OCI-M2 (cell line): Measurements from ENCODE around the gene NRCAM.
"Not testable (repeated sequence)": the region's sequence is repeated elsewhere in the genome, so short reads cannot be mapped to it uniquely, and the experiment has no call there.

ENCODE experiments used
- DNase-seq: peaks from one replicate; lab custom pipeline; 2025; ENCODE audit not compliant: unreplicated experiment; lab: John Stamatoyannopoulos, UW

The NRCAM gene

DNA sequence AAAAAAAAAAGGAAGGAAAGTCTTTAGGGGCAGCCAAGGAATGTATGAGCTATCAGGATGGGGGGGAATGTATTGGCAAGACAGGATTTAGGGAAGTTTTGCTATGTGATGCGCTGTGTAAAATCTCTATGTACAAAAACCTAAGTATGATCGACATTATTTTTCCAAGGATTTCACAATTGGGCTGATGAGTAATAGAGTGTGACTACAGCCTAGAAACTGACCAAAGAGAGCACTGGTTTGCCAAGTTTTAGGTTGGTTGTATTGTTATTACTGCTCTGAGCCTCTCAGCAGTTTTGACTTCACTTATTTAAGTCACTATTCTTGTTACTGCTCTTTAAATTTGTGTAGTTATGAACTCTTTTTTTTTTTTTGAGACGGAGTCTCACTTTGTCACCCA is 107.3 kb downstream of the NRCAM start:
- no peak for DNase-seq

DNA sequence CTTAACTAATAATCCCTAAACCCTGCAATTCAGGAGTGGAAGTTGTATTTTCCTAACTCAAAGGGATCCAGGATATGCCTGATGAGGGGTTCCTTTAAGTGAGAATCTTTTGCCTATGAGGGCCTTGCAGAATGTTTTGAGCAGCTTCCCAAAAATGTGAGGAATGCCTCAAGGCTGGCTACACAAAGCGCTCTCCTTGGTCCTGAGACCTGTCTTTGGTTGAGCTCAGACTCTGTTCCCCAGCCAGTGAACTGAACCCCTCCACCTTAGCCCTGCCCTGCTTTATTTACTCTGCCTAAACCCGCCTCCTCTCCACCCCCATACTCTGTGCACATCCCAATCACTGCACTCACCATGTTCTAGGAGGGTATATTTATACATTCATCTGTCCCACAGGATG is 108.6 kb downstream of the NRCAM start:
- no peak for DNase-seq

DNA sequence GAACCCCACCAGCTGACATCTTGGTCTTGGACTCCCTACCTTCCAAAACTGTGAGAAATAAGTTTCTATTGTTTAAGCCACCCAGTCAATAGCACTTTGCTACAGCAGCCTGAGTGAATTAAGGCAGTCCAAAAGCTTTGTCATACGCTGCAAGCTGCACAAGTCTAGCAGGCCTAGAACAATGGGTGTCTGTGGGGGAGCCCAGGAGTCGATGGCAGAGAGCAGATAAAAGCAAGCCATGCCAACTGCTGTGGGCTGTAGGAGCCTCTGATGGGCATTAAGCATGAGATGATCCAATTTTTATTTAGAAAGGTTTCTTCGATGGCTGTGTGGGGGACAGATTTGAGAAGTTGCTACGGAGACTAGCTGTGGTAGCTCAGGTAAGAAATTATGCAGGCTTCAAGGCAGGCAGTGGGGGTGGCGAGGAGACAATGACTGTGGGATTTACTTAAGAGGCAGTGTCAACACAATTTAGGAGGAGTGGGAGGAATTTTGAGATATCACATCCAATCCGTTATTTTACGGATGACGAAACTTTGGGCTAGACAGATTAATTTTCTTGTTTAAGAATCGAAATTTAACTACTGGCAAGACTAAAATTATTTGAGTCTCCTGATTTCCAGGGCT is 110.4 kb downstream of the NRCAM start:
- DNase-seq: no peak

DNA sequence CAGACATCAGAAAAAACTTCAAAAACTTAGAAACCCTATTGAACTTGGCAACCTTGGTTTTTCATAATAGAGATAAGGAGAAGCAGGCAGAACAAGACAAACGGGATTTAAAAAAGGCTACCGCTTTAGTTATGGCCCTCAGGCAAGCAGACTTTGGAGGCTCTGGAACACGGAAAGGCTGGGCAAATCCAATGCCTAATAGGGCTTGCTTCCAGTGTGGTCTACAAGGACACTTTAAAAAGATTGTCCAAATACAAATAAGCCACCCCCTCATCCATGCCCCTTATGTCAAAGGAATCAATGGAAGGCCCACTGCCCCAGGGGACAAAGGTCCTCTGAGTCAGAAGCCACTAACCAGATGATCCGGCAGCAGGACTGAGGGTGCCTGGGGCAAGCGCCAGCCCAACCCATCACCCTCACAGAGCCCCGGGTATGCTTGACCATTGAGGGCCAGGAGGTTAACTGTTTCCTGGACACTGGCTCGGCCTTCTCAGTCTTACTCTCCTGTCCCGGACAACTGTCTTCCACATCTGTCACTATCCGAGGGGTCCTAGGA is 115.3 kb downstream of the NRCAM start:
- no peak for DNase-seq

DNA sequence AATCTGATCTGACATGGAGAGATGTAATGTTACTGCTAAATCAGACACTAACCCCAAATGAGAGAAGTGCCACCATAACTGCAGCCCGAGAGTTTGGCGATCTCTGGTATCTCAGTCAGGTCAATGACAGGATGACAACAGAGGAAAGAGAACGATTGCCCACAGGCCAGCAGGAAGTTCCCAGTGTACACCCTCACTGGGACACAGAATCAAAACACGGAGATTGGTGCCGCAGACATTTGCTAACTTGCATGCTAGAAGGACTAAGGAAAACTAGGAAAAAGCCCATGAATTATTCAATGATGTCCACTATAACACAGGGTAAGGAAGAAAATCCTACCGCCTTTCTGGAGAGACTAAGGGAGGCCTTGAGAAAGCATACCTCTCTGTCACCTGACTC is 115.8 kb downstream of the NRCAM start:
- not testable (repeated sequence) for DNase-seq

DNA sequence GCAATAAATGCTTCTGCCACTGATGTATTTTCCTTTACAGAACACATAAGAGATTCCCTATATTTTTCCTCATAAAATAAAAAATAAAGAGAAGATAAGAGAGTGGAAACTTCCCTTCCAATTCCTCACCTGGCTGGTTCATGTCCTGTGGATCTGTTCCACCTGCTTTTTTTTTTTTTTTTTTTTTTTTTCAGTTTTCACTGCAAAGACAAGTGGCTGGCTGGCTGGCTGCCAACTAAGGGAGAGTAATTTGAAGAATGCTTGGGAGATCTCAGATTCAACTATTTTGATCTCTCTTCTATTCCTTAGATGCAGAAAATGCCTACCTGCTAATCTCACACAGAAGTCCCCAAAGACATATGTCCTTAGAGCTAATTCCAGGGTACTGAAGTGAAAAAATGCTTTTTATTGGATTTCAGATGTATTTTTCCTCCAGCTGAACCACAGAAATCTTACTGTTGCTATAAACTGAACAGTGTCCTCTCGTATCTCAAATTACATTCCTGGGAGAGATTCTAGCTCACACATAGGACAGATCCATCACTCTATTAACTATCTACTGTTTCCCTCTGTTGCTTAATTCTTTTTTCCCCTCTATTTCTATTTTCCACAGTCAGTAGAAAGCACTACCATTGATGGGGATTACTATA is 120.8 kb downstream of the NRCAM start:
- DNase-seq: no peak

DNA sequence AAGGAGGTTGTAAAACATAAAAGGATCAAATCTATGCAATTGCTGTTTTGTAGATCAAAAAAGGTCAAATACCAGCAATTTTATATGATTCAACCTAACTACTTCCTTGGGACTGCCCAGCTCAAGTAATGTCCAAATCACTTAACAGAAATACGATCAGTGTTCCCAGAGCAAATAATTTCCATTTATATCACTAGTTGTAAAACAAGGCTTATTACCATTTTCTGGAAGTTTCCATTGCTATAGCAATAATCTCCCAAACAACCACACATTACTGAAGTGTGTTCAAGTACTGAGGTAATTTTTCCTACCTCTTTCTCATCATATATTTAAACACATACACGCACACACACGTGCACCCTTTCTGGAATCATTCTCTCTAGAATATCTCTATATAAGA is 123.3 kb downstream of the NRCAM start:
- DNase-seq: no peak

DNA sequence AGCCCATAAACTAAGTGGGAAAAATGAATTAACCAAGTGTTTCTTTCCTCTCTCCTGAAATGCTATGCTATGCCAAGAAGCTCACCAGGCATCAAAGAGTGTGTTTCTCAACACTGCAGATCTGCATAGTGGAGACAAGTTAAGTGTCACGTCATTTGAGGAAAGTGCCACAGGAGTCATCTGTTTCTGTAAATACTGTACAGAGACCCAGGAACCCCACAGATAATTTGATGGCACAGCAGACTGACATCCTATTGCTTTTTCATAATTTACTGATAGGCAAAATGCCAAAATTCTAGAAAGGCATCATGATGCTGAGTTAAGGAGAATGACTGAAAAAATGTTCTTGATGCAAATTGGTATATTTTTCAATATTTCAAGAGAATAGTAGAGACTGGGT is 124.3 kb downstream of the NRCAM start:
- no peak for DNase-seq

DNA sequence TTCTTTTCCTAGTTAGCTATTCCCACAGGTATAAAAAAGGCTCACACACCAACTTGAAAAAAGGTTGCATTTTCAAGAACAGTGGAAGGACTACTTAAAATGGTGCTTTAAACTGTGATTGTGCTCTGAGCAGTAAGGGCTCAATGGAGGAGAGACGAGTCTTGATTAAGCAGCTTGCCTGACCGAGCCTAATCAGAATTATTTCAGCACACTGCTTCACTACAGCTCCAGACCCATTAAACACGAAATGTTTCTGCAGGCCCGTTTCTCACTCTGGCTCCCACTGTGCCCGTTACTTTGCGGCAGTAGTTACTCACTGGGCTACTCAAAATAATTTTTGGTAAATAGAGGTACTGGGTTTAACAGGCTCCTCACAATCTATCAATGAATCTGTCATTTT is 126.0 kb downstream of the NRCAM start:
- no peak for DNase-seq

DNA sequence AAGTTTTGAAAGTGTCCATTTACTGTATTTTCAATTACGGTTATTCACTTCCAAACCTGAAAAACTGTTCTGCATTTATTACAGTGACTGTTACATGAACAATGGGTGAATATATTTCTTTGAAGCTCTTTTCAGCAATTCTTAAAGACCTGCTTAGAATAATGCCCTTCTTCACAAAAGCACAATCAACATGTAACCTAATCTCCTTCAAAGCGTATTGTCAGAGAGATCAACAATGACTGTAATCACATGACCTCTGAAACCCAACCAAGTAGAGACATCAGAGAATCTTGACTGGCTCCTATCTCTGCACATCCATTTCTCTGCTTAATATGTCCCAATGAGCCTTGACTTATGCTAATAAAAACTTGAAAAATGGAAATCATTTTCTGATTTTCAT is 126.7 kb downstream of the NRCAM start:
- no peak for DNase-seq

DNA sequence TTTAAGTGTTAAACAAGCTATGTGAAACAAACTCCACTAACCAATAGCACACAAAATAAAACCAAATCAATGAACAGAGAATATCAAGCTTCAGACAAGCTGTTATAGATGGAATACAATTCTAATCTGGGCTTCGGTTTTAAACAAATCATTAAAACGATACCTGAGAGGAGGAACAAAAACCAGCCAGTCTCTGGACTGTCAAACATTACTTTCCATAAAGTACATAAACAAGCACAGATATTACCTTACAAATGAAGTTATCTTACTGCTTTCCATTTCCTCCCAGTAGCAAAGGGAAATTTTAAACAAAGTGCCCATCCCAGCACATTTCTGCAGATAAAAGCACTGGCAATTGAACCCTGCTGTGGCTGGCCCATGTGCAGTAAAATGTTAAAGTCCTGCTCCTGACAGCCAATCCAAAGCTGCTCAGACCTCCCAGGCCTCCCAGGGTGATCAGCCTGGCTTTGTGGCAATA is 128.0 kb downstream of the NRCAM start:
- DNase-seq: no peak

DNA sequence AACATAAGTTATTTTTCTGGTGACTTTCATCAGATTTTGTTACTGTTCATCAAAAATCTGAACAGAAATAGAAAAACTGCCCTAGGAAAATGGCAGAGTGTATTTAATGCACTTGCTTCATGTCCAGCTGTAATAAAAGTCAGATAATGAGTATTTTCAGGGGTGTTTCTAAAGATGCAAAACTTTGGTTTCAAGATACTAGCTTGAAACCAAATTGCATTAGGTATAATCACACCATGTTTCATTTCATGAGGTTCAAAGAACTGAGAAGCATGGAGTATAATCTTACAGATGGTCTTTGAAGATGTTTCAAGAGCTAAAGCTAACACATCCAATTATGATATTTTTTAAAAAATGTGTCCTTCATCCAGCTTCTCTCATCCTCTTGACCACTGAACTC is 128.9 kb downstream of the NRCAM start:
- no peak for DNase-seq

DNA sequence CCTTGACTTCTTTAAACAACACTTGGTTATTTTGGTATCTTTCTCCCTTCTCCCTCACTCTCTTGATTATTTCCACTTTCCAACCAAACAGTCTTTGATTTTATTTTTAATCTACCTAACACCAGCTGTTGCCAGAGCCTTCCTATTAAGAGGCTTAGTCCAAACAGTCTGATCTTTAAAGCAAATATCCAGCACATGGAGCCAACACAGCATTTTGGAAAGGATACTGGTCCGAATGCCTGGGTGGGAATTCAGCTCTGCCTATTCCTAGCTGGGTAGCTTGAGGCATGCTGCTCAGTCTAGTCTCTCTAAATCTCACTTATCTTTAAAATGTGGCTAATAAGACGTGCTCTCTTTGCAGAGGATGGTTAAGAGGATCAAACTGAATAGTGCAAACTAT is 129.3 kb downstream of the NRCAM start:
- DNase-seq: no peak

DNA sequence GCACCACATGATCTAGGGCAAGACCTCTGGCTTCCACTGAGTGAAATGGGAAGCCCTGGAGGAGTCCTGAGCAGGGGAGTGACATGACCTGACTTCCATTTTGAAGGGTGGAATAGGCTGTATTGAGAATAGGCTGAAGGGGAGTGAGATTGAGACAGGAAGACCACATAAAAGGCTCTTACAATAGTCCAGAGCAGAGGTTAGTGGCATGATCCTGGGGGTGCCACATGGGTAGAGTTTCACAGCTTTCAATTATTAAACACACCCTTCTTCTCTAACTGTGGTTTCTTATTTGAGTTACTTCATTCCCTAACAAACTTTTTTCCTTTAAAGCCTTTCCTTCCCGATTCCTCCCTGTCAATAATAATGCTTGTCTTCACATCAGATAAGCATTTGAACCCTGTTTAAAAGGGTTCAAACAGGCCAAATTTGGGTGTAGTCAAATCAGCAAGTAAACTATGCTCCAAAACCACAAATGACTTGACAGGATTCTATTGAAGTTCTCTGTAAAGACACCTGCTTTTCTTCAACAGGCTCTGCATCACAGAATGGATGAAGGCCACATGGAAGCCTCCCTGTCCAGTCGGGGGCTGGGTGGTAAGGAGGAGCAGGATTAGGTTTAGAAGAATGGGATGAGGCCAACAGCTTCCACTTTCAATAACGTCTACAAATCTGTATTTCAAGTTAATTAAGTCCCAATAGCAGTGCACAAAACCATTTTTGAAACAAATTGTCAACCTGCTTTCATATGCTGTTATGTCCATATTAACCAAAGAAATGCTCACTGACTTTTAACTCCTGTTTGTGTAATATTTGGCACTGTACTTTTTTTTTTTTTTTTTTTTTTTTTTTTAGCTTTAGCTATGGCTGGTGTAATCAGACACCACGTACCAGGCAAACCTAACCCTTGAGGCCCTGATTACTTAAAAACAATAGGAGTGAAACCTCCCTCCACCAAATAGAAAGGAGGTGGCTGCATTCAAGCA is 131.9 kb downstream of the NRCAM start:
- no peak for DNase-seq

DNA sequence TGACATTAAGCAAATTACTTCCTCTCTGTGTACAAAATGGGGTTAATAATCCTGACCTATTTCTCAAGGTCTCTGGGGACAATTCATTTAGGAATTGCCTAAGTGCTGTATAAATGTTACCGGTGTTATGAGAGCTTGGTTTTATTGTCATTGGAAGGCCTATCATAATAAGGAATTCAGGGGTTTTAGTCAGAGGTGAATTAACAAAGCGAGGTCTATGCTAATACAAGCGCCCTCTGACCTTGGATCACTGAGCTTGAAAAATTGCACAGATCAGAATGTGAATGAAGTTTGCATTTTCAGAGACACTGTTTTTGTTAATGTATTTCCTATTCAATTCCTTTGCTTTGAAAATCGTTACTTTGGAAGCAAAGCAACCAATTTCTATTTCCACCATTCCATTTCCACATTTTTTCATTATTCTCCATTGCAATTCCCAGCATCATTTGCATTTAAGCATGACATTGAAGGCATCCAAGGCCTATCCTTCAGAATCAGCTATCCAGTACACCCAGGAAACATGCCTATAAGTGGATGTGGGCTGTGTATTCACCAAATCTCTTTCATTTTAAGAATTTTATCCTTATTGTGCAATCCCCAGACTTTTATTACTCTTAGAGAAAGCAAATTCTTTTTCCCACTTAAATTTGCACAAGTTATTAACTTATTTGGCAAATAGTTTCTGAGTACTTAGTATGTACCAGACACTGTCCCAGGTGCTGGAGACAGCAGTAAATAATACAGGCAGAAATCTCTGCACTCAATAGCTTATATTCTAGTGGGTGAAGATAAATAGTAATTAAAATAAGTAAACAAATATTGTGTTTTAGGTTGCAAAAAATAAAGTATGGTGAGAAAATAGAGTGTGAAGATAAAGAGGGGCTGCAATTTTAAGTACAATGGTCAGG is 133.1 kb downstream of the NRCAM start:
- no peak for DNase-seq

DNA sequence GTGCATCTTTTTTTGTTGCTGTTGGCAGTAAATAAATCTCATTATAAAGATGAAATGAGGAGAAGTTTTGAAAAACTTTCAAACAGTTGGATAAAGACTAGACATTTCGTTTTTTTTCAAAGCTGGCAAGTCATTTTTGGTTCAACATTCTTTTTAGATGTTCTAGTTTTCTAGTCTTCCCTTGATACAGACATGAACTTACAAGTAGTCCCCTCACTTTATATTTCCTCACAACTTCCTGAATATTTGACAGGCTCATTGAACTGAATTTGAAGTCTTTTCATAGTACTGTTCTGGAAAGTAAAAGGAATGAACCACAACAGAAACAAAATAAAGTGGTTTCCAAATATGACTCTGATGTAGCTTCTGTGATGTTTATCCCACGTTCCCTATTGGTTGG is 134.2 kb downstream of the NRCAM start:
- no peak for DNase-seq

DNA sequence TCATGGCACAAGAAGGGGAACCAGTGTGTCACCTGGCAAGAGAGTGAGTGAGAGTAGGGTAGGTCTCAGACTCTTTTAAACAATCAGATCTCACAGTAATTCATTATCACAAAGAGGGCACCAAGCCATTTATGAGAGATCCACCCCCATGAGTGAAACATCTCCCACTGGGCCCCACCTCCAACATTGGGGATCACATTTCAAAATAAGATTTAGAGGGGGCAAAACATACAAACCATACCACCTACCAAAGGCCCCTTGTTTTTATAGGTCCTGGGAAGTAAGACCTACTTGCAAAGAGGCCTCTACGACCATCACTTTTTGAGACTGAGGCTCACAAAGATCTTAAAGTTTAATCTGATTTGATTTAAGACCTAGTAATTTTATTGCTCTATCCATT is 134.9 kb downstream of the NRCAM start:
- DNase-seq: no peak

DNA sequence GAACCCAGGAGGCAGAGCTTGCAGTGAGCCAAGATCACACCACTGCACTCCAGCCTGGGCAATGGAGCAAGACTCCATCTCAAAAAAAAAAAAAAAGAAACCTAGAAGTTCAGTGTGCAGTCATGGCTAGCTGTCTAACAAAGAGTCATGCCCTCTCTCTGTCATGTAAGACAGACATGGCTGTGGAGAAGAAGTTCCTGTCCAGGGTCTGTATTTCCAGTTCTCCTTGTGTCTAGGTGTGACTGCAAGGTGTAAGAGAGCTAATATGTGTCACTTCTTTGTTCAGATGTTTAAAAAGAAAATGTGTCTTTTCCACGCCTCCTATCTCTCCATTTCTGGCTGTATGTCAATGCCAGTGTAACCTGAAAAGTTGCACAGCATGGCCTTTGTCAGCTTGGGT is 139.5 kb downstream of the NRCAM start:
- DNase-seq: no peak

DNA sequence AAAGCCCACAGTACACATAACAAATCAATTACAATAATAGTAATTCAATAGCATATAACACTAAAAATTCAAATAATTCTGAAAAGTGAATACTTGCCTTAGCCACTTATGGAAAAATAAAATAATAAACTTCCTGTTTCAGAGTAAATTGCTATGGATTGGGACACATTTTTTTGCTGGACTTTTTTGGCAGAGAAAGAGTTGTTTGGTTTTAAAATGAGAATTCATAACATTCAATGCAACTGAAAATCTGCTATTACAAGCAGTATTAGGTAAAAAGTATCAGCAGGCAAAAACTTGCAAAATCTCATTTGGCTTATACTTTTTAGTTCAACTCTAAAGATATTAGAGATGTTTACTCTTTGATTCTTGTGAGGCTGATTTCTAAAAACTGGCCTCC is 141.7 kb downstream of the NRCAM start:
- DNase-seq: no peak

DNA sequence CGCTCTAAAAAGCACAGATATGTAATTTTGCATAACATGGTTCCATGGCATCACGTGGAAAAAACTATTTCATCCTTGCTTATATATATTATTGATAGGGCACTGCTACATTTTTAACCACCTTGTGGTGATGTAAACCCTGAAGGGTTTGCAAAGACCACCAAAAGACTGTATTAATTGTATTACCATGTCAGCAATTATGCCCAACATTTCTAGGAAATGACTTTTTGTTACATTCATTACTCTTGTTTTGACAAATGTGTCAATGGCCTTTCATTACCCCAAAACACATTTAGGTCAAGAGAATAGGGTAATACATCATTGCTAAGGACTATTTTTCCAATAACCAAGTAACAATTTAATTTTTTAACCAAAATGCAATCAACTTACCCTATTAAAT is 142.2 kb downstream of the NRCAM start:
- no peak for DNase-seq

DNA sequence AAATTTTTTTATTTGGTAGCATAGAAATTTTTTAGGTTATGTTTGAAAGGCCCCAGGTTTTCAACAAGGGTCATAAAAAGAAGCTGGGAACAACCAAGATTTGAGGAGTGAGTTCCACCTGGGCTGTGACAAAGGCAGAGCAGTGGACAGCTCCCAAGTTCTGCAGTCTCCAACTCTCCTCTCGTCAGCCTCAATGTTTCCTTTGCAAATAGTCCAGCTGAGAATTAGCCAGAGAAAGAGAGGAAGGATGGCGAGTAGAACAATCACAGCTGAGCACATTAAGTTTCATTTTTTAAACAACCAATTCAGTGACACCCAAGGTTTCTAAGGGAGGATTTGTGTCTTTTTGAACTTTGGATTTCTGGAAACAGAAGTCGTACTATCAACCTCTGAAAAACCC is 143.2 kb downstream of the NRCAM start:
- no peak for DNase-seq
